Colon (tissue), 2 donors: ENCODE data around the gene CMPK1.
A peak's percentile ranks its signal among the peaks of the same experiment; 100 is the strongest.
"Not testable (repeated sequence)": the region's sequence is repeated elsewhere in the genome, so short reads cannot be mapped to it uniquely, and the experiment has no call there.

Experiments
- FAIRE-seq: peaks from 2 replicates; lab custom pipeline; 2012; peaks lifted over from hg19 to GRCh38; lab: Jason Lieb, UNC
- donor health status: control.
- donor health status: control.

CMPK1 gene

DNA sequence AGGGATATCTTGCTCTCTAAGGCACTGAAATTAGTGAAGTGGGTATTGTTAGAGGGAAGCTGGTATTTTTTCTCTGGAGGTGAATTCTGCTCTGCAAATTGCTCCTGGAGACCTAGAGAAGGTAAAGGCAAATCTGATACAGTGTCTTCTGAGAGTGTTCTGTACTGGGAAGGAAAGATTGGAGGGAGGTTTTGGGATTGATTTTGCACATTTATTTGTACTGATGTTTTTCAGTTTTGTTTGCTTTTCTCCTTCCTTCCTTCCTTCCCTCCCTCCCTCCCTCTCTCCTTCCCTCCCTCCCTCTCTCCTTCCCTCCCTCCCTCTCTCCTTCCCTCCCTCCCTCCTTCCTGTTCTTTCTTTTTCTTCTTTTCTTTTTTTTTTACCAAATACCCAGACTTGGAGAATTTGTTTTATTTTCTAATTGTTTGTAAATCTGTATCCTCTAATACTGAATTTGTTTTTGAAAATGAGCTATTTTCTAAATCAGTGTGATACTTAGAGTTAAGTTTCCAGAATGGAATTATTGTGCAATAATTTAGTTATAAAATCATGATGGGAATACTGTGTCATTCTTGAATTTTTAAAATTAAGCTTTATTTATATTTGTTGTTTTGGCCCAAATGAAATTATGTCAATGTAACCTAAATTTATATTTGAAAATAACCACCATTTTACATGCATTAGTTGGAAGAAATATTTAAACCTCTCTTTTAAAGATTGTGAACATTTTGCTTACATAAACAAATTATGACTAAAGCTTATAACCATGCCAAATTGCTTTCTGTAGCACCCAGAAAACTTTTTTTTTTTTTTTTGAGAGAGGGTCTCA, 4.9 kb downstream of the CMPK1 start:
- FAIRE-seq, result no peak

DNA sequence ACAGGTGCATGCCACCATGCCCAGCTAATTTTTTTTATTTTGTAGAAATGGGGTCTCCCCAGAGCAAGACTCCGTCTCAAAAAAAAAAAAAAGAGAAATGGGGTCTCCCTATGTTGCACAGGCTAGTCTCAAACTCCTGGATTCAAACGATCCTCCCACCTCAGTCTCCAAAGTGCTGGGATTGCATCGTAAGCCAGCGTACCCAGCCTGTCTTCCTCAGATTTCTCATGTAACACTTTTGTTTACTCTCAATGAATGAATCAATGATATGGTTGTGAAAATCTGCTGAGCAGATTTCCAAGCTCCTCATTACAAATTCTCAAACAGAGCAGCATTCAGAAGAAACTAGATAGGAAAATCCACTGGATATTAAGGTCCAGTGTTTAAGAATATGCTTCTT, 6.6 kb downstream of the CMPK1 start:
- FAIRE-seq, result no peak

DNA sequence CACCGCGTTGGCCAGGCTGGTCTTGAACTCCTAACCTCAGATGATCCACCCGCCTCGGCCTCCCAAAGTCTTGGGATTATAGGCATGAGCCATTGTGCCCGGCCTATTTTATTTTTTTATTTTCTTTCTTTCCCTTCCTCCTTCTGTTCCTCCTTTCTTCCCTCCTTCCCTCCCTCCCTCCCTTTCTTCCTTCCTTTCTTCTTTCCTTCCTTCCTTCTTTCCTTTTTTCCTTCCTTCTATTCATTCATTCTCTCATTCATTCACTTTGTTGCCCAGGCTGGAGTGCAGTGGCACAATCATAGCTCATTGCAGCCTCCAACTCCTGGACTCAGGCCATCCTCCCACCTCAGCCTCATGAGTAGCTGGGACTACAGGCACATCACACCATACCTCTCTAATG, 13.4 kb downstream of the CMPK1 start:
- FAIRE-seq, result not testable (repeated sequence)

DNA sequence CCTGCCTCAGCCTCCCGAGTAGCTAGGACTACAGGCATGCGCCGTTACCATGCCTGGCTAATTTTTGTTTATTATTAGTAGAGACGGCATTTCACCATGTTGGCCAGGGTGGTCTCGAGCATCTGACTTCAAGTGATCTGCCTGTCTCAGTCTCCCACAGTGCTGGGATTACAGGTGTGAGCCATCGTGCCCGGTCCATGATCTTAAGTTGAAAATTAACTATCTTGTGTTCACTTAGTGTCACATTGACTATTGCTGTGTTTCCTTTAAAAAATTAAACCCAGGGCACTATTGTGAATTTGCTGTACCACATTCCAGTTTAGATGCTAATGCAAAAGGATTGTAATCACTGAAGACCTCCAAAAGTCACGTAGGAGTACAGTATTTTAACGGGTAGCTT, 14.1 kb downstream of the CMPK1 start:
- FAIRE-seq, result no peak

DNA sequence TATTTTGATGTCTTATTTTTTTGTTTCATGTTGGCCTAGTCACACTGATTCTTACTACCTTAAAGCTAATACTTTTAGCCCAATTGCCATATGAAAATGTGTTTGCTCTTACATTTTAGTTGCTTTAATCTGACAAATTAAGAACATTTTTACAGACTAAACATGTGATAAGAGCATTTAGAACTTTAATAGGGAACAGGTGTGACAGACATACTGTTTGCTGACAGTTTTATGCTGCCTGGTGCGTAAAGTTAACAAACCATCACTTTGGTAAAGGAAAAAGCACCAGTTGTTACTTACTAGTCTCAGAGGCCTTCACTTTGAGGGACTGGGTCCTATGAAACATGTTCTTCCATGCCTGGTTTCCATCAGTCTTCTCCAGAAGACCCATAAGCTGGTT, 14.7 kb downstream of the CMPK1 start:
- FAIRE-seq, result no peak

DNA sequence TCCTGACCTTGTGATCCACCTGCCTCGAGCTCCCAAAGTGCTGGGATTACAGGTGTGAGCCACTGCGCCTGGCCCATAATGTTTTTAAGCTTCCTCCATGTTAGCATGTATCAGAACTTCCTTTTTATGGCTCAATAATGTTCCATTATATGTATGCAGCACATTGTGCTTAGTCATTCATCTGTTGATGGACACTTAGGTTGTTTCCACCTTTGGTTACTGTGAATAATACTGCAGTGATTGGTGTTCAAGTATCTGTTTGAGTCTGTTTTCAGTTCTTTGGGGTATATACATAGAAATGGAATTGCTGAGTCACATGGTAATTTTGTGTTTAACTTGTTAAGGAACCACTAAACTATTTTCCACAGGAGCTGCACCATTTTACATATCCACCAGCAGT, 17.7 kb downstream of the CMPK1 start:
- FAIRE-seq, result no peak

DNA sequence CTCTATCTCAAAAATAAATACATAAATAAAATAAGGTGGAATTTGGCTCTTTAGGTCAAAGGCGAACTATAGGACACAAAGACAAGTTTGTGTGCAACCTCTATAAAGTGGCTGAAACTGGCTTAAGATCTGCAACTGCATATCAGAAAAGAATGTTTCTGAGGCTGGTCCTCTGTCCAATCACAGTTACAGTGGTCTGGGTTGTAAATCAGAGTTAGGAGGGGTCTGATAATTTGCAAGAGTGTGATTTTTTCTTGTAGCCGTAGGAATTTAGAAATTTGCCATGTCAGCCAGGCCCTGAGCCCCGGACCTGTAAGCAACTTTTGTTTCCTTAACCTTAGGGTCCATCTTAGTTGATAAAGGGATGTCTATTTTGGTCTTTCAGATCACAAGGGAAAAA, 27.8 kb downstream of the CMPK1 start:
- no peak for FAIRE-seq

DNA sequence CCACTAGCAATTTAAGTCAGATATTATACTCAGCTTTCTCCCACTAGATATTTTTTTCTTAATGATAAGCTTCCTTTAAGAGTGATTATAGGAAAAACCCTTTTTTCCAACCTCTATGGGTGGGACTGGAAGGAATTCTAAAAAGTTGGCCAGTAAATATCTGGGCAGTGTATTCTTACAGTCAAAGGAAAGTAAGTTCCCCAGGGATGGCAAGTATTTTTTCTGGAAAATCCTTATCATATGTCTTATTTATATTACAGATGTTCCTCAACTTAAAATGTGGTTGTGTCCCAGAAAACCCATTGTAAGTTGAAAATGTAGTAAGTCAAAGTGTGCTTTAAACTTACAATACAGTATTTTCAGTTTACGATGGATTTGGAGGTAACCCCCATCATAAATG, 29.2 kb downstream of the CMPK1 start:
- FAIRE-seq, result no peak

DNA sequence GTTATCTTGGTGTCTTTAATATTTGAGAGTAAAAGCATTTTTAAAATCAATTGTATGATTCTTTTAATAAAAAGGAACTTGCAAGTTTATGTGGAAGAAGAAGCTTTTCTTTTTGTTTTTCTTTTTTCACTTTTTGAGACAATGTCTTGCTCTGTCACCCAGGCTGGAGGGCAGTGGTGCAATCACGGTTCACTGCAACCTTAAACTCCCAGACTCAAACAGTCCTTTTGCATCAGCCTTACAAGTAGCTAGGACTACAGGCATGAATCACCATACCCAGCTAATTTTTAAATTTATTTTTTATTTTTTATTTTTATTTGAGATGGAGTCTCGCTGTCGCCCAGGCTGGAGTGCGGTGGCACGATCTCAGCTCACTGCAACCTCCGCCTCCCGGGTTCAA, 34.1 kb downstream of the CMPK1 start:
- FAIRE-seq, result no peak

DNA sequence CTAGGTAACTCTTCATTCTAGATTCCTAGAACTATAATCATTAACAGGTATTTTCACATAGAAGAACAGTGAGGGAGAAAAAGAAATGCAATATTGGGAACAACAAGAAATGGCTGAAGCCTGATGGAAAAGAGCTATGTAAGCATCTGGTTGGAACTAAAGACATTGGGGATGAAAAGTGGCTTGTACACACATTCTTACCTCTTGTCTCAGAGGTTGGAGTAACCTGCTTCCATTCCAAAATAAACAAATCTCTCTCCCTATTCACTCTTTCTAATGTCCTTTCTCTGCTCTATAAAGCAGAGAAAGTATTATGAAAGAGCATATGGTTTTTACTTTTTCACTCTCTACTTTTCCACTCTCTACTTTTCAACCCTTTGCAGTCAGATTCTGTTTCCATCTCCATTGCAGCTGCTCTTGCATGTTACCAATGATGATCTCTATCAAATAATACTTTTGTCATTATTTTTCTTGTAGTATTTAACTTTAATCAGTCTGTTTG, 37.5 kb downstream of the CMPK1 start:
- FAIRE-seq, result no peak

DNA sequence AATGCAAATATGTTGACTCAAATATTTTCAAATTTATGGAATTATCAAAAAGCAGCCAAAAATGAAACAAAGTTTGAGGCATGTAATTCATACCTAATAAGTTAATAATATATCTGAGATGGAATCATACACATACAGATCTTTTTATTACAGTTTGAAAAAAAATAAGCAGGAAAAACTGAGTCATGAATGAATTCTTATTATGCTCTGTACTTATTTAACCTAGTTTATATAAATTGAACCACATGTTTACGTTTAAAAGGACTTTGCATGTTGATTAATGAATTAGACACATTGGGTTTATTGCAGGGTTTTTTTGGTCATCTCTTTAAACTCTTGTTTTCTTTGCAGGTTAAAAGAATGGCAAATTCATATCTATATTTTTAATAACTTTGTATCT, 40.9 kb downstream of the CMPK1 start:
- FAIRE-seq, result peak; percentile 66

DNA sequence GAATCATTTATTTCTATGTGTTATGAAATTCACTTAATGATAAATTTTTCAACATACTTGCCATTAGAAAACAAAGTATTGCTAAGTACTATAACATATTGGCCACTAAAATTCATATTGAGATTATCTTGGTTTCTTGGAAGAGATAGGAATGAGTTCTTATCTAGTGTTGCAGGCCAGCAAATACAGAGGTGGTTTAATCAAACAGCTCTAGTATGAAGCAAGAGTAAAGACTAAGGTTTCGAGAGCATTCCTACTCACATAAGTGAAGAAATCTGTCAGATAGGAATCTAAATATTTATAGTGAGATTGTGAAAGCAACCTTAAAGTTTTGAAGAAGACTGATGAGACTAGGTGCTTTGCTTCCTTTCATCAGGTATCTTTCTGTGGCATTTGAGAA, 44.6 kb downstream of the CMPK1 start:
- no peak for FAIRE-seq

DNA sequence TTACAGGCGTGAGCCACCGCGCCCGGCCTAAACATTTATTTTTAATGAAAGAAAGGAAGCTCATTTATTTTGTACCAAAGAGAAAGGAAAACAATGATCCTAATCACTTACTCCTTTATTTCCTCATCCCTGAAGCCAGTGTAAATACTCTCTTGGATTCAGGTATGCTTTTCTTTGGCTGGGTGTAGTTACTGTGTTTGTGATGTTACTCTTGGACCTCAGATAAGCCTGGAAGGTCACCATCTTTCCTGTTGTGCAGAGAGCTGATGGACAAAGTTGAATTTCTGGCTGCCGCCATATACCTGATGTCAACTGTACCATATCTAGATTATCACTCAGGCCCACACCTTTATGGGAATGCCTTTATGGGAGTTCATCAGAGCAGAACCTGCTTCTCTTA, 47.1 kb downstream of the CMPK1 start:
- FAIRE-seq, result no peak

DNA sequence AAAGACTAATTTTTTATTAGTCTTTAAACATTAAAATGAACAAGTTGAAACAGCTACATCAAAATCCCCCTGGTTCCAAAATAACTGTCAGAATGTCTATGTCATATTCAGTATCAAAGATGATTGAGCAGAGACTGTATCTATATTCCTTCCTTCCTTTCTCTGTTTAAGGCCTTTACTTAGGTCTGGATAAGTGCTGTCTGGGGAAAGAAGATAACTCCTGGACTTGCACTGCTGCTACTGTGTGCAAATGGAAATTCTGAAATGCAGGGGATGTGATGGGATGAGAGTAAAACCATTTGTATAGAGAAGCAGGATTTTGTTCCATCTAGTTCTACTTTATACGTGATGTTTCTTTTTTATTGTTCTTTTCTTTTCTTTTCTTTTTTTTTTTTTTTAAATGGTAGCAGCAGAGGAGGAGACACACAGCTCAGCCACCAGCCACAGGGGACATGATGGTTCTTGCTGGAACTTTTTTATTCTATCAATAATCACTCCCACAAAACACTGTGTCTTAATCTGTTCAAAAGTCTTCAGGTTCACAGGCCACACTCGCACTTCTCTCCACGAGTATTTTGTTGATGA, 48.9 kb downstream of the CMPK1 start:
- no peak for FAIRE-seq

DNA sequence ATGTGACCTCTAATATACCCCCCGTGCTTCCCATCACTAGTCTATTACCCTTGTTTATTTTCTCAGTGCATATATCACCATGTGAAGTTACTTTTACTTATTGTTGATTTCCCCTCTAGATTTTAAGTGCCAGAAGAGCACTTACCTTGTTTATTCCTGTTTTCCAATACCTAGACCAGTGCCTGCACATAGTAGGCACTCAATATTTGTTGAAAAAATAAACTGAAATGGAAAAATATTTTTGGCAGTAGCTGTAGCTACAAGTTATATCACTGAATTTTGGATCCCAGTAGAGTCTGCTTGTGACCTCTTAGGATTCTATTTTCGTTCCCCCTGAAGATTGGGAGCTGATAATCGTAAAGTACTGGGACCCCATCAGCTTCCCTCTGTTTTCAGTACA, 50.5 kb downstream of the CMPK1 start:
- no peak for FAIRE-seq

DNA sequence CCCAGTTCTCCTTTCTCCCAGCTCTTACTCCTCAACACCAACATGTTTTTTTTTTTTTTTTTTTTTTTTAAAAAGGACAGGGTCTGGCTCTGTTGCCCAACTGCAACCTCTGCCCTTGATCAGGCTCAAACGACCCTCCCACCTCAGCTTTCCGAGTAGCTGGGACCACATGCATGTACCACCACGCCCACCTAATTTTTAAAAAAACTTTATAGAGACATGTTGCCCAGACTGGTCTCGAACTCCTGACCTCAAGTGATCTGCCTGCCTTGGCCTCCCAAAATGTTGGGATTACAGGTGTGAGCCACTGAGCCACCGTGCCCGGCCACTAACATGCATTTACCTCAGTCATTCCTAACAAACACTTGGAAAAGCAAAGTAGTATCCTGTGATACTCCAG, 51.4 kb downstream of the CMPK1 start:
- no peak for FAIRE-seq

DNA sequence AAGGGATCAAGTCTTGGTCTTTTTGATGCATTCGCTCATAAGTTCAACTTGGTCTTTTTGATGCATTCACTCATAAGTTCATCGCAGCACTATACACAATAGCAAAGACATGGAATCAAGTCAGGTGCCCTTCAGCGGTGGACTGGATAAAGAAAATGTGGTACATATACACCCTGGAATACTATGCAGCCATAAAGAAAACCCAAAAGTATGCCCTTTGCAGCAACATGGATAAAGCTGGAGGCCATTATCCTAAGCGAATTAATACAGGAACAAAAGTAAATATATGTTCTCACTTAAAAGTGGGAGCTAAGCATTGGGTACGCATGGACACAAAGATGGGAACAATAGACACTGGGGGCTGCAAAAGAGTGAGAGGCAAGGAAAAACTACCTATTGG, 52.7 kb downstream of the CMPK1 start:
- FAIRE-seq, result no peak

DNA sequence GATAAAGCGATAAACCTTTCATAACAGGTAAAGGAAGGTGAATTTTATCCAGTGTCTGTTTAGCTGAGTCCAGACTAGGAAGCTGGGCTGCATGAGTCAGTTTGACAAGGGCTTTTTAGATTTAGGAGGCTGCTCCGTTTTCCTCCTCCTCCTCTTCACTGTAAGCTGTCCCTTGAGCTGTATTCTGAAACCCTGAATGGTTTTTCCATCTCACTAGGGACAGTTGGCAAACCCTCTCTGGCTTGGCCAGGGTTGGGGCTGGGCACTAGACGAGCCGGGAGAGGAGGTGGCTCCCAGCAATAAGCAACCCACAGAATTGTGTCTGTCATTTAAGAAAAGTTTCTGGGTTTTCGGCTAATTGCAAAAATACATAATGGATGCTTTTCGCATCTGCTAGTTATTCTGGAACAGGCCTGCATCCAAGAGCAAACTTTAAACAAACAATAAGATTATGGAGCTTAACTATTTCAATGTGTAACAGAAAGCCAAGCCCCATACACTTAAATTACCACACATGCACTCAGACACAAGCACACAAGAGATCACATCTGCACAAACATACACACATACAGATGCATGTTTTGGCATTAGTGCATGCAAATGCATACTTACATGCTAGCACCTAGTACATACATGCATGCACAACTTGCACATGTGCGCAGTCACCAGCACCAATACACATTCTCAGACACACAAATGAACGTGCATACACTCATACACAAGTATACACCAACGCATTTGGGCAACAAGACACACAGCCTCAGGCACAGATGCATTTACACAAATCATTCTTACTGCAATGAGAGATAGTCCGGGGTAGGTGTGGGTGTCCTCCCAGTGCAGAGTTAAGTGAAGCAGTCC, 54.7 kb downstream of the CMPK1 start:
- FAIRE-seq, result no peak

DNA sequence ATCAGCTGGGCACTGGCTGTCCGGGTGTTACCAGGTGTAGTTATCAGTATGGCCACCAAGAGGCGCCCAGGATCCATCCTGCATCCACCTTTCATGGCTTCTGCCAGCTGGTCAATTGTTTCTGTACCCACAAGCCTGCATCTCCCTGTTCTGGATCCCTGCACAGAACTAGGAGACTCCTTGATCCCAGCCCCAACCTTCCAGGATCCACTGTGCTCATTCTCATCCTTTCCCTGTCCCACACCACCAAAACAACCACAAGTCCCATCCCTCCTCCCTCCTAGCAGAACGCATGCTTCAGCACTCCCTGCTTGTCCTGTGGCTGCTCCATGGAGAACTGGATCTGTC, 55.3 kb downstream of the CMPK1 start:
- no peak for FAIRE-seq

DNA sequence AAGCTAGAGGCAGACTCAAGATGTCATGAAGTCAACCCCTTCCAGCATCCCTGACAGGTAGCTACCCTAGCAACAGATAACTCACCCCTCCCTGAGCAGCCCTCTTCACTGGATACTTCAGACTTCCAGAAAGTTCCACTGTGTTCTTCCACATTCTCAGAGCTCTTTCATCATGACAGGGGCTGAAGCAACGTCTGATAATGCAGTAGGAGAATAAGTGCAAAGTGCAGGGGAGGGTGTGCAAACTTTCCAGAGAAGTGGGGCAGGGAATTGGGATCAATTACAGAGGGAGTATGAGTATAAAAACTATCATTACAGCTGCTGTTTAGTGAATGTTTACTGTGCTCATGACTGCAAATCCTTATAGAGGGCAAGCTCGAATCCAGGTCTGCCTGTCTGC, 56.1 kb downstream of the CMPK1 start:
- FAIRE-seq, result no peak

DNA sequence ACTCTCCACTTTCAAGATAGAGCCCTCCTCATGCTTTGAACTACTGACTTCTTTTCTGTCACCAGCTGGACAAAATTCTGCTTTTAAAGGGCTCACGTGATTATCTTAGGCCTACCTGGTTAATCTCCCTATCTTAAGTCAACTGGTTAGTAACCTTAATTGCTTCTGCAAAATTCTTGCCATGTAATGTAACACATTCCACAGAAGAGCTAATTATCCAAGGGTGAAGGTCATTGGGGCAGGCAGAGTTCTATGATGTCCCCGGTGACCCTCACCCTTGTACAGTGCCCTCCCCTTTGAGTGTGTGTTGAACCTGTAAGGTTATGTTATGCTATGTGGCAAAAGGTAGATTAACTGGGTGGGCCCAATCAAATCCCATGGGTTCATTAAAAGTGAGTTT, 57.3 kb downstream of the CMPK1 start:
- FAIRE-seq, result no peak

DNA sequence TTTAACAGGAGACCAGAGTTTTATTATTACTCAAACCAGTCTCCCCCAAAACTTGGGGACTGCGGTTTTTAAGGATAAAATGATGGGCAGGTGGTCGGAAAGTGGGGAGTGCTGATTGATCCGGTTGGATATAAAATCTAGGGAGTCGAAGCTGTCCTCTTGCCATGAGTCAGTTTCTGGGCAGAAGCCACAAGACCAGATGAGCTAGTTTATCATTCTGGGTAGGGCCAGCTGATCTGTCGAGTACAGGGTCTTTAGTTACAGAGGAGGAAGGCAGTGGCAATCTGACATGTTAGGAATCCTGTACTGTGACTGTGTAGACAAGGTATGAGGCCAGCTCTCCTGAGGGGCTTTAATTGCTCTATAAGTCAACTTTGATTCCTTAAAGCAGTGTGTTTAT, 59.6 kb downstream of the CMPK1 start:
- no peak for FAIRE-seq

DNA sequence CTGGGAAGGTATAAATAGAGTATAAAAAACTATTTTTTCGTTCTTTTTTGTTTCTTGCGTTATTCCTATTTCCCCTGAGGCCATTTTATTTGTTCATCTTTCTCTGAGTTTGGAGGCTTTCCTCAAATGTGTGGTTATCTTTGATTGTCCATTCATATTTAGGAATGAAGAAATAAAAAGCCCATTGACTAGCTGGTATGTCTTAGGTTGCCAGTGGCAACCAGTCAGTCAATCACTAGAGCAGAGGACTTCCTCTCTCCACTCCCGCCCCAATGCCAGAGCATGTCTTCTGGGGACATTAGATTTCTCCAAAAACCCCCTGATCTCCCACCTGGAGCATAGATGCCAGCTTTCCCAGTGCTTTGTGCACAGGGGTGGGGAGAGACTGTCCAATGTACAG, 61.8 kb downstream of the CMPK1 start:
- FAIRE-seq, result no peak
